Measurements from ENCODE around the gene INPP5E.

DNA sequence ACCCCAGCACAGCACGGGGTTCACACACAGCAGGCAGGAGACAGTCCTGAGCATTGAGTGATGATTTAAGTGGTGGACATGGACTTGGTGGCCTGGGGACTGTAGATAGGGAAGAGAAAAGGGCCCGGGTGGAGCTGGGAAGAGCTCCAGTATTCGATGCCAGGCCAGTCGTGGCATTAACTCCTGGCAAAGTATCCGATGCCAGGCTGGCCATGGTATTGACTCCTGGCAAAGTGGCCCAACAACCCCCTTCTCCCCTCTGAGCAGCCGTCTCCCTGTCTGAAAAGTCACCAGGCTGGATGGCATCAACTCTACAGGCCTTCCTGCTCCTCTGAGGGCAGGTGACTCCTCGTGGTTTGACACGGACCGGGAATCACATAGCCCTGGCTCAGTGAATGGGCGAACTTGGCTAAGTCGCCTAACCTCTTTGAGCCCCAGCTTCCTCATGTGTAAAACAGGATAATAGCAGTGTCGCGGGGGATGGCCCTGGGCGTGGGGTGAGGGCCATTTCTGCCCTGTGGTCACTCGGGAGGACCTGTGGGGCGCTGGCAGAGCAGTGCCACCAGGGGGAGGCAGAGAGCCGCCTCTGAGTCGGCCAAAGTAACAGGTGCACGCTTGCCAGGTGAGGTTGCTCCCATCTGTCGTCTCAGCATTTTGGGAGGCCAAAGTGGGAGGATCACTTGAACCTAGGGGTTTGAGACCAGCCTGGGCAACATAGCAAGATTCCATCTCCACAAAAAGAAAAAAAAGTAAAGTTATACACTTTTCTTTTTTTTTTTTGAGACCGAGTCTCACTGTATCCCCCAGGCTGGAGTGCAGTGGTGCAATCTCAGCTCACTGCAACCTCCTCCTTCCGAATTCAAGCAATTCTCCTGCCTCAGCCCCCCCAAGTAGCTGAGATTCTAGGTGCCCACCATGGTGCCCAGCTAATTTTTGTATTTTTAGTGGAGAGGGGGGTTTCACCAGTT is 48.9 kb upstream of the INPP5E start:
- TF ChIP-seq KDM5A (IDR thresholded peaks at IDR 0.05) (no peak), MYC (IDR thresholded peaks at IDR 0.05; ENCODE audit: borderline replicate concordance, low read length) (no peak), BHLHE40 (IDR thresholded peaks at IDR 0.05; ENCODE audit: low read depth, low read length) (no peak), ZSCAN20 (CRISPR knock-in tag; IDR thresholded peaks at IDR 0.05) (no peak), POLR2A (IDR thresholded peaks at IDR 0.05; ENCODE audit: low read length) (no peak), PHF8 (IDR thresholded peaks at IDR 0.05; ENCODE audit: borderline replicate concordance, low read depth) (no peak), ZC3H11A (IDR thresholded peaks at IDR 0.05) (no peak), KDM1A (IDR thresholded peaks at IDR 0.05; ENCODE audit: low read depth) (no peak), GATA3 (IDR thresholded peaks at IDR 0.05; ENCODE audit: borderline replicate concordance) (no peak), NR3C1 (IDR thresholded peaks at IDR 0.05) (no peak), CBX2 (IDR thresholded peaks at IDR 0.05; ENCODE audit: borderline replicate concordance, low read depth) (no peak)
- TF ChIP-seq, protein P1, sequence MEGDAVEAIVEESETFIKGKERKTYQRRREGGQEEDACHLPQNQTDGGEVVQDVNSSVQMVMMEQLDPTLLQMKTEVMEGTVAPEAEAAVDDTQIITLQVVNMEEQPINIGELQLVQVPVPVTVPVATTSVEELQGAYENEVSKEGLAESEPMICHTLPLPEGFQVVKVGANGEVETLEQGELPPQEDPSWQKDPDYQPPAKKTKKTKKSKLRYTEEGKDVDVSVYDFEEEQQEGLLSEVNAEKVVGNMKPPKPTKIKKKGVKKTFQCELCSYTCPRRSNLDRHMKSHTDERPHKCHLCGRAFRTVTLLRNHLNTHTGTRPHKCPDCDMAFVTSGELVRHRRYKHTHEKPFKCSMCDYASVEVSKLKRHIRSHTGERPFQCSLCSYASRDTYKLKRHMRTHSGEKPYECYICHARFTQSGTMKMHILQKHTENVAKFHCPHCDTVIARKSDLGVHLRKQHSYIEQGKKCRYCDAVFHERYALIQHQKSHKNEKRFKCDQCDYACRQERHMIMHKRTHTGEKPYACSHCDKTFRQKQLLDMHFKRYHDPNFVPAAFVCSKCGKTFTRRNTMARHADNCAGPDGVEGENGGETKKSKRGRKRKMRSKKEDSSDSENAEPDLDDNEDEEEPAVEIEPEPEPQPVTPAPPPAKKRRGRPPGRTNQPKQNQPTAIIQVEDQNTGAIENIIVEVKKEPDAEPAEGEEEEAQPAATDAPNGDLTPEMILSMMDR (IDR thresholded peaks at IDR 0.05) = peak; percentile 96
- TF ChIP-seq, protein P2, sequence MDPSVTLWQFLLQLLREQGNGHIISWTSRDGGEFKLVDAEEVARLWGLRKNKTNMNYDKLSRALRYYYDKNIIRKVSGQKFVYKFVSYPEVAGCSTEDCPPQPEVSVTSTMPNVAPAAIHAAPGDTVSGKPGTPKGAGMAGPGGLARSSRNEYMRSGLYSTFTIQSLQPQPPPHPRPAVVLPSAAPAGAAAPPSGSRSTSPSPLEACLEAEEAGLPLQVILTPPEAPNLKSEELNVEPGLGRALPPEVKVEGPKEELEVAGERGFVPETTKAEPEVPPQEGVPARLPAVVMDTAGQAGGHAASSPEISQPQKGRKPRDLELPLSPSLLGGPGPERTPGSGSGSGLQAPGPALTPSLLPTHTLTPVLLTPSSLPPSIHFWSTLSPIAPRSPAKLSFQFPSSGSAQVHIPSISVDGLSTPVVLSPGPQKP (IDR thresholded peaks at IDR 0.05; ENCODE audit: low read depth, low read length) = no peak
- TF ChIP-seq, protein P3, sequence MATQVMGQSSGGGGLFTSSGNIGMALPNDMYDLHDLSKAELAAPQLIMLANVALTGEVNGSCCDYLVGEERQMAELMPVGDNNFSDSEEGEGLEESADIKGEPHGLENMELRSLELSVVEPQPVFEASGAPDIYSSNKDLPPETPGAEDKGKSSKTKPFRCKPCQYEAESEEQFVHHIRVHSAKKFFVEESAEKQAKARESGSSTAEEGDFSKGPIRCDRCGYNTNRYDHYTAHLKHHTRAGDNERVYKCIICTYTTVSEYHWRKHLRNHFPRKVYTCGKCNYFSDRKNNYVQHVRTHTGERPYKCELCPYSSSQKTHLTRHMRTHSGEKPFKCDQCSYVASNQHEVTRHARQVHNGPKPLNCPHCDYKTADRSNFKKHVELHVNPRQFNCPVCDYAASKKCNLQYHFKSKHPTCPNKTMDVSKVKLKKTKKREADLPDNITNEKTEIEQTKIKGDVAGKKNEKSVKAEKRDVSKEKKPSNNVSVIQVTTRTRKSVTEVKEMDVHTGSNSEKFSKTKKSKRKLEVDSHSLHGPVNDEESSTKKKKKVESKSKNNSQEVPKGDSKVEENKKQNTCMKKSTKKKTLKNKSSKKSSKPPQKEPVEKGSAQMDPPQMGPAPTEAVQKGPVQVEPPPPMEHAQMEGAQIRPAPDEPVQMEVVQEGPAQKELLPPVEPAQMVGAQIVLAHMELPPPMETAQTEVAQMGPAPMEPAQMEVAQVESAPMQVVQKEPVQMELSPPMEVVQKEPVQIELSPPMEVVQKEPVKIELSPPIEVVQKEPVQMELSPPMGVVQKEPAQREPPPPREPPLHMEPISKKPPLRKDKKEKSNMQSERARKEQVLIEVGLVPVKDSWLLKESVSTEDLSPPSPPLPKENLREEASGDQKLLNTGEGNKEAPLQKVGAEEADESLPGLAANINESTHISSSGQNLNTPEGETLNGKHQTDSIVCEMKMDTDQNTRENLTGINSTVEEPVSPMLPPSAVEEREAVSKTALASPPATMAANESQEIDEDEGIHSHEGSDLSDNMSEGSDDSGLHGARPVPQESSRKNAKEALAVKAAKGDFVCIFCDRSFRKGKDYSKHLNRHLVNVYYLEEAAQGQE (IDR thresholded peaks at IDR 0.05) = no peak
